ENCODE data around the gene ZNF816.
A peak's percentile ranks its signal among the peaks of the same experiment; 100 is the strongest.
"Not testable (repeated sequence)": the region's sequence is repeated elsewhere in the genome, so short reads cannot be mapped to it uniquely, and the experiment has no call there.

Gene ZNF816

DNA sequence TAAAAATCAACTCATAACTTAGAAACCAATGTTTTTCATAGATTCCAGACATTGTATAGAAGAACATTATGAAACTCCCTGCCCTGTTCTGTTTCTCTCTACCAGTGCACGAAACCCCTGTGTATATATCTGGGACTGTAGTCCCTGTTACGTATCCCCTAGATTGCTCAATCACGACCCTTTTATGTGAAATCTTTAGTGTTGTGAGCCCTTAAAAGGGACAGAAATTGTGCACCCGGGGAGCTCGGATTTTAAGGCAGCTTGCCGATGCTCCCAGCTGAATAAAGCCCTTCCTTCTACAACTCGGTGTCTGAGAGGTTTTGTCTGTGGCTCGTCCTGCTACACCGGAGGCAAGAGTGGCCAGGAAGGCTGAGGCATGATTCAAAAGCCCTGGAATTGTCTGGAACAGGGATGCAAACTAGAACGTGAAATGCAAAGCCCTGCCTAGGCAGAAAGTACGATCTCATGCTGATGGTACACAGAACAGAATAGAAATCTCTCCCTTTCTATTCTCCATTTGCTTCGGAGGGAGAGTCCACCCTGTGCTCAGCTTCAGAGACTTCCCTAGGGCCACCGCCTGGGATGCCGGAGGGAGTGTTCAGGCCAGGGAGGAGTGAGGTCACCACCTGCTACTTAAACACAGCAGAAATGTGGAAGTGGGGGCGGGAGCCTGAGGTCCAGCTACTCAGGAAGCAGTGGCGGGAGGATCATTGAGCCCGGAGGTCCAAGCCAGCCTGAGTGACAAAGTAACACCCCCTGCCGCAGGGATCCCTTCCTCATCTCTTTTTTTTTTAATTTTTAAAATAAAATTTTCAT is 38.7 kb downstream of the ZNF816 start:
- DNase-seq, result no peak

GRCh38 chr19:52922841-52923777 is 39.6 kb downstream of the ZNF816 start, which contains the start of gene ZNF888:
TSS of gene ZNF888 (minus strand) at chr19:52923428. CDS start at chr19:52917873, 5,555 bp downstream.
- DNase-seq, result peak; percentile 38

GRCh38 chr19:52917531-52917930 is 45.1 kb downstream of the ZNF816 start:
- no peak for DNase-seq

DNA sequence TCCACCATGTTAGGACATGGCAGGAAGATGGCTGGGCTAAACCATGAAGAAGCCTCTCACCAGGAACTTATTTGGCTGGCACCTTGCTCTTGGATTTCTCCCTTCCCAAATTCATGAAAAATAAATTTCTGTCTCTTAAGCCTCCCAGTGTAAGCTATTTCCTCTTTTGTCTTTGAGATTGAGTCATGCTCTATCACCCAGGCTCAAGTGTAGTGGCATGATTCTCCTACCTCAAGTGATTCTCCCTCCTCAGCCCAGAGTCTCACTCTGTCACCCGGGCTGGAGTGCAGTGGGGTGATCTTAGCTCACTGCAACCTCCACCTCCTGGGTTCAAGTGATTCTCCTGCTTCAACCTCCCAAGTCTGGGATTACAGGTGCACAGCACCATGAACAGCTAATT is 52.0 kb downstream of the ZNF816 start:
- no peak for DNase-seq

- not testable (repeated sequence) for DNase-seq
These were observed 58.5 kb downstream of the ZNF816 start for GRCh38 chr19:52904052-52904780.

- no peak for DNase-seq
These were observed 60.8 kb downstream of the ZNF816 start for GRCh38 chr19:52901842-52902241.

All from amniotic stem cell (primary cell).